ENCODE measurements around the gene ROBO1. TPM values are rescaled to one million over a fixed set of nuclear protein-coding genes. Genes with fewer than 3 reads are reported as not detected.

ROBO1 gene
- total RNA-seq, 6 experiments from 2014 or later: 1.1 to 7.2 (median 4.3) TPM

DNA sequence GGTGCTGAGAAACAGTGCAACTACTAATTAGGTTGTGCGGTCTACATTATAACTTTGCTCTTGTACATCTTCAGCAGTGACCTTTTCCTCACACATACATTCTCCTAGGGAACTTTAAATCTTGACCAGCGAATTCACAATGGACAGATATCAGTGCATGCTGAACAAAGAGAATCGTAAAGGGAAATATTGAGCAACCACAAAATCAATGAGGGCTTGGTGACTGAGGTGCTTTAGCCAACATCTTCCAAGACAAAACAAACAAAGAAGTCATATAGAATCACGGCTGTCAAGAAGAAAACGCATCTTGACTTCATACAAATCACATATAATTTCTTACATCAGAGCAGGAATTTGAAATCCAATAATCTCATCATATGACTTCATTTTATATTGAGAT lies 1022.0 kb downstream of the ROBO1 start:
- H3K4me3 ChIP-seq: no peak overlapping the region
- DNase-seq: no peak
- H3K4me1 ChIP-seq: no peaks in the 10 kb centered on the region
- H3K27ac ChIP-seq: no peak overlapping the region
- H3K27me3 ChIP-seq: no peaks in the 10 kb centered on the region
- ATAC-seq: no peak
- no peak for TF ChIP-seq POLR2A (IDR thresholded peaks at IDR 0.05)
- TF ChIP-seq, protein P1, sequence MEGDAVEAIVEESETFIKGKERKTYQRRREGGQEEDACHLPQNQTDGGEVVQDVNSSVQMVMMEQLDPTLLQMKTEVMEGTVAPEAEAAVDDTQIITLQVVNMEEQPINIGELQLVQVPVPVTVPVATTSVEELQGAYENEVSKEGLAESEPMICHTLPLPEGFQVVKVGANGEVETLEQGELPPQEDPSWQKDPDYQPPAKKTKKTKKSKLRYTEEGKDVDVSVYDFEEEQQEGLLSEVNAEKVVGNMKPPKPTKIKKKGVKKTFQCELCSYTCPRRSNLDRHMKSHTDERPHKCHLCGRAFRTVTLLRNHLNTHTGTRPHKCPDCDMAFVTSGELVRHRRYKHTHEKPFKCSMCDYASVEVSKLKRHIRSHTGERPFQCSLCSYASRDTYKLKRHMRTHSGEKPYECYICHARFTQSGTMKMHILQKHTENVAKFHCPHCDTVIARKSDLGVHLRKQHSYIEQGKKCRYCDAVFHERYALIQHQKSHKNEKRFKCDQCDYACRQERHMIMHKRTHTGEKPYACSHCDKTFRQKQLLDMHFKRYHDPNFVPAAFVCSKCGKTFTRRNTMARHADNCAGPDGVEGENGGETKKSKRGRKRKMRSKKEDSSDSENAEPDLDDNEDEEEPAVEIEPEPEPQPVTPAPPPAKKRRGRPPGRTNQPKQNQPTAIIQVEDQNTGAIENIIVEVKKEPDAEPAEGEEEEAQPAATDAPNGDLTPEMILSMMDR (IDR thresholded peaks at IDR 0.05): no peak
- no peaks in the 10 kb centered on the region for H3K9me3 ChIP-seq
- 52% methylated on average over 5 of the region's 5 CpGs for WGBS (ENCODE audit: insufficient coverage, low coverage, low lambda C conversion rate, missing lambda C conversion rate)
- H3K36me3 ChIP-seq: no peaks in the 10 kb centered on the region
- intact Hi-C loops (cut with DNase I): no loop called here

DNA sequence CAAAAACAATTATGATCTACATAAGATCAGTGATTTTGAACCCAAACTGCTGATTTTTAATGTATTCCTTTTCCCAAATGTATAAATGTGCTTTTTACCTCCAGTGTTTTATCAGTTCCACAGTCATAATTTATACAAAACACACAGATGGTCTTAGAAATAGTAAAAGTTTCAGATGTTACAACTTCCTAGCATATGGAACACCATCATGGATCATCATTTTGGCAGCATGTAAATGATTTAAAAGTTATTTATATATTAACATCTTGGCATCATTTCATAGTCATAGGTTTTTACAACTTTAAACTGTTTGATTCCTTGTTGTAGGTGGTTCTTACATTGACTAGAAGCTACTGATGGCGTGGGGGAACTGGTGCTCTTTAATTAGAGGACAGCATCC lies 1025.3 kb downstream of the ROBO1 start:
- 55% methylated on average over 1 of the region's 1 CpG for WGBS (ENCODE audit: insufficient coverage, low coverage, low lambda C conversion rate, missing lambda C conversion rate)
- Histone ChIP-seq H3K27ac (no peak overlapping the region), H3K27me3 (no peaks in the 10 kb centered on the region), H3K4me1 (no peaks in the 10 kb centered on the region), H3K36me3 (no peaks in the 10 kb centered on the region), H3K4me3 (no peak overlapping the region), H3K9me3 (no peaks in the 10 kb centered on the region)
- ATAC-seq (no peak), DNase-seq (no peak)
- TF ChIP-seq POLR2A (IDR thresholded peaks at IDR 0.05): no peak
- TF ChIP-seq, protein P1 (IDR thresholded peaks at IDR 0.05): no peak
- intact Hi-C loops (cut with DNase I): no loop called here

DNA sequence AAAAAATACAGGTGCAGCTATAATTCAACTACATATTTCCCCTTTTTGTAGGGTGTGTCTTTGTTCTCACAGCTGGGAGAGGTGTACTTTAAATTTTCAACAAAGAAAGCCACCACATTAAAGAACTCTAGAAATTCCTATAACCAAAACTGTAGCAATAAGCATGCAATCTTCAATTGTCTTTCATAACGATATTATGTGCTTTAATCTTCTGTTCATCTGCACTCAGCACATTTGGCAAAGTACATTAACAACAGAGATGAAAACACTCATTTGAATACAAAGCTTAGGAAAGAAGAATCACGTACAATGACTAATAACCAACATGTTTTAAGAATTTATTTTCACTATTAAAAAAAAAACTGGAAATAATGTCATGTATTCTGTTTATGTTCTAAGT lies 1025.8 kb downstream of the ROBO1 start:
- 59% methylated on average over 2 of the region's 2 CpGs for WGBS (ENCODE audit: insufficient coverage, low coverage, low lambda C conversion rate, missing lambda C conversion rate)

DNA sequence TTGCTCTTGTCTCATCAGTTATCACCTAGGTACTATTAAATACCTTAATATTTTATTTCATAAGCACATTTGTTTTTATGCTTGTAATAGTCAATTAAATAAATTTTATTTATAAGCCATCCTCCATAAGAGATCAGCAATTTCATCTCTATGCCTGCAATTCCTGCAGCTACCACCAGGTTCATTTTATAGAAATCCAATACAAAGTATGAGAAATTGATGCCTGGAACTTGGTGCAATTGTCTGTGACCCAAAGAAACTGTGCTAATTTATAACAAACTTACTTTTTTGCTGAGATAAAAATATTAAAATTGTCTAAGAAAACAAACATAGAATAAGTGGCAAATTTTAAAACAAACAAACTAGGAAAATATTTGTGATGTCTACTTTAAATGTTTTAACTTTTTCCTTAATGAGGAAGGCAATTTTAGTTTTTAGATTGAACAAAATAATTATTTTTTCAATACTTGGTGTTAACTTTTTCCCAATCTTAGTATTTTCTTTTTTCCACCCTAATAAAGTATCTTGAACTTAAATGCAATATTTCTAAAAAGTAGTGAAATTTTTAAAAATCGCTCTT lies 1026.6 kb downstream of the ROBO1 start:
- H3K4me1 ChIP-seq: no peaks in the 10 kb centered on the region
- H3K9me3 ChIP-seq: no peaks in the 10 kb centered on the region
- 75% methylated on average over 1 of the region's 1 CpG for WGBS (ENCODE audit: insufficient coverage, low coverage, low lambda C conversion rate, missing lambda C conversion rate)
- intact Hi-C loops (cut with DNase I): no loop called here
- H3K27ac ChIP-seq: no peak overlapping the region
- no peak overlapping the region for H3K4me3 ChIP-seq
- ATAC-seq (no peak), DNase-seq (no peak)
- TF ChIP-seq, protein P1 (IDR thresholded peaks at IDR 0.05): peak; percentile 28 to 52 (median 34)
- no peak for TF ChIP-seq POLR2A (IDR thresholded peaks at IDR 0.05)
- no peaks in the 10 kb centered on the region for H3K36me3 ChIP-seq
- no peaks in the 10 kb centered on the region for H3K27me3 ChIP-seq

More for the DNA sequence above, 1025.8 kb downstream of the ROBO1 start:
- Histone ChIP-seq H3K27me3 (no peaks in the 10 kb centered on the region), H3K36me3 (no peaks in the 10 kb centered on the region), H3K4me3 (no peak overlapping the region), H3K4me1 (no peaks in the 10 kb centered on the region), H3K9me3 (no peaks in the 10 kb centered on the region), H3K27ac (no peak overlapping the region)
- ATAC-seq (no peak), DNase-seq (no peak)
- intact Hi-C loops (cut with DNase I): no loop called here
- TF ChIP-seq, protein P1 (IDR thresholded peaks at IDR 0.05): no peak
- no peak for TF ChIP-seq POLR2A (IDR thresholded peaks at IDR 0.05)

DNA sequence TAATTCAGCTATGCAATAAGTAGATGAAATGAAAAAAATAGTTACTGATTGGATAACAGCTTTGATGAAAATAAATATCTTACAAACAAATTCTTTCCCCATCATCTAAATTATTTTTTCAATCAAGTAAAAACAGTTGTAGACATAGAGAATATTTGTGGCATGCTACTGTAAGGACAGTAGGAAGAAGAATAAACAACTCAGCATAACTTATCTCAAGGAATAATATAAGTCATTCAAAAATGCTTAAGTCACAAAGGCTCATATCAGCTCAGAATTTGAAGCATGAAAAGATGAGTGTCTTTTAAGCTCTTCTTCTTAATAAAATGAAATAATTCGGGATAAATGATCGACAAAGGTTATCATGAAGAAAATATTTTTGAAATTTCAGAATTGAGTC lies 1029.0 kb downstream of the ROBO1 start:
- DNase-seq (no peak), ATAC-seq (no peak)
- Histone ChIP-seq H3K4me3 (no peak overlapping the region), H3K36me3 (no peaks in the 10 kb centered on the region), H3K4me1 (no peaks in the 10 kb centered on the region), H3K27me3 (no peaks in the 10 kb centered on the region), H3K27ac (no peak overlapping the region), H3K9me3 (no peaks in the 10 kb centered on the region)
- 55% methylated on average over 2 of the region's 2 CpGs for WGBS (ENCODE audit: insufficient coverage, low coverage, low lambda C conversion rate, missing lambda C conversion rate)
- intact Hi-C loops (cut with DNase I): no loop called here
- TF ChIP-seq, protein P1 (IDR thresholded peaks at IDR 0.05): no peak

All from right lobe of liver (tissue), 6 donors.